Mammary epithelial cell (primary cell): Measurements from ENCODE around the gene DSCAML1.

ENCODE experiments used
- CTCF ChIP-seq, 2 donors: IDR thresholded peaks in 1 of 2; conservative IDR thresholded peaks in 1 of 2; 2 replicates each; pipeline ENCODE4 v1.5.1; 2011 to 2012; ENCODE audit warnings: inconsistent platforms in 2 of 2, low read length in 2 of 2, mild to moderate bottlenecking in 2 of 2, control low read depth in 1 of 2, low read depth in 1 of 2; ENCODE audit not compliant: insufficient read depth in 1 of 2; ENCODE audit errors: extremely low read depth in 1 of 2
- EZH2 ChIP-seq: IDR thresholded peaks from 2 replicates; pipeline ENCODE4 v1.6.1; 2012; ENCODE audit warnings: low read length, inconsistent platforms, borderline replicate concordance

GRCh38 chr11:117669062-117669461 is 128.0 kb downstream of the DSCAML1 start:
- TF ChIP-seq CTCF (conservative IDR thresholded peaks at IDR 0.05 in 1 of 2, IDR thresholded peaks at IDR 0.05 in 1 of 2; ENCODE audit: extremely low read depth in 1 of 2, insufficient read depth in 1 of 2, low read depth in 1 of 2, low read length in 2 of 2) (no peak), EZH2 (no peak)
